Stimulated activated CD8-positive, alpha-beta memory T cell treated with anti-CD3 and anti-CD28 coated beads, Interleukin-15, amount 100 ng/mL, for 1 hour (primary cell): Measurements from ENCODE around the gene HSFX3.
"Not testable (repeated sequence)": the region's sequence is repeated elsewhere in the genome, so short reads cannot be mapped to it uniquely, and the experiment has no call there.

Source experiments
- DNase-seq: peaks from one replicate; pipeline ENCODE4 v3.0.0-alpha.2; 2020; ENCODE audit warnings: low read depth

The HSFX3 gene

GRCh38 chrX:149549701-149550100 lies at the start of gene HSFX3:
HSFX3 (minus strand) TSS chrX:149549924; CDS start chrX:149549852, 72 bp downstream.
- DNase-seq, result not testable (repeated sequence)

- not testable (repeated sequence) for DNase-seq
Observed at GRCh38 chrX:149598603-149599002, 48.9 kb upstream of the HSFX3 start.

GRCh38 chrX:149595943-149596342 lies 46.2 kb upstream of the HSFX3 start:
- DNase-seq, result not testable (repeated sequence)

GRCh38 chrX:149595214-149595613 lies 45.5 kb upstream of the HSFX3 start, which contains the start of gene HSFX2:
HSFX2 (minus strand) TSS chrX:149595314; CDS start chrX:149594700, 614 bp downstream.
- DNase-seq, result not testable (repeated sequence)

- DNase-seq, result not testable (repeated sequence)
Observed at GRCh38 chrX:149590993-149591392, 41.3 kb upstream of the HSFX3 start.

GRCh38 chrX:149587359-149587758 lies 37.6 kb upstream of the HSFX3 start, which contains the start of gene MAGEA9B:
MAGEA9B (minus strand) TSS chrX:149587459; CDS start chrX:149583179, 4,280 bp downstream.
- DNase-seq, result not testable (repeated sequence)

- DNase-seq, result not testable (repeated sequence)
Observed at GRCh38 chrX:149585631-149586030, 35.9 kb upstream of the HSFX3 start.

GRCh38 chrX:149573456-149573855 lies 23.7 kb upstream of the HSFX3 start:
- DNase-seq, result not testable (repeated sequence)

- DNase-seq, result no peak
Observed at GRCh38 chrX:149572743-149573142, 23.0 kb upstream of the HSFX3 start.

GRCh38 chrX:149571770-149572169 lies 22.0 kb upstream of the HSFX3 start:
- no peak for DNase-seq

GRCh38 chrX:149570668-149571067 lies 20.9 kb upstream of the HSFX3 start:
- no peak for DNase-seq

GRCh38 chrX:149569770-149570169 lies 20.0 kb upstream of the HSFX3 start:
- no peak for DNase-seq

GRCh38 chrX:149568701-149569296 lies 19.1 kb upstream of the HSFX3 start:
- no peak for DNase-seq

- no peak for DNase-seq
Observed at GRCh38 chrX:149567621-149568417, 18.1 kb upstream of the HSFX3 start.

- DNase-seq, result no peak
Observed at GRCh38 chrX:149563359-149563758, 13.6 kb upstream of the HSFX3 start.

- DNase-seq, result not testable (repeated sequence)
Observed at GRCh38 chrX:149555251-149555650, 5.5 kb upstream of the HSFX3 start.

- not testable (repeated sequence) for DNase-seq
Observed at GRCh38 chrX:149551939-149552248, 2.2 kb upstream of the HSFX3 start.

GRCh38 chrX:149551245-149551938 lies 1.7 kb upstream of the HSFX3 start:
- DNase-seq, result not testable (repeated sequence)

GRCh38 chrX:149550454-149550853 lies 730 bp upstream of the HSFX3 start:
- DNase-seq, result not testable (repeated sequence)

- DNase-seq, result not testable (repeated sequence)
Observed at GRCh38 chrX:149547782-149548181, 1.9 kb downstream of the HSFX3 start.

- DNase-seq, result not testable (repeated sequence)
Observed at GRCh38 chrX:149546962-149547361, 2.8 kb downstream of the HSFX3 start.
